Measurements from ENCODE around the gene MAP2K2. TPM values are rescaled to one million over a fixed set of nuclear protein-coding genes. Genes with fewer than 3 reads are reported as not detected.

The MAP2K2 gene
- total RNA-seq, 1 experiment from 2014 or later, result 171 TPM

DNA sequence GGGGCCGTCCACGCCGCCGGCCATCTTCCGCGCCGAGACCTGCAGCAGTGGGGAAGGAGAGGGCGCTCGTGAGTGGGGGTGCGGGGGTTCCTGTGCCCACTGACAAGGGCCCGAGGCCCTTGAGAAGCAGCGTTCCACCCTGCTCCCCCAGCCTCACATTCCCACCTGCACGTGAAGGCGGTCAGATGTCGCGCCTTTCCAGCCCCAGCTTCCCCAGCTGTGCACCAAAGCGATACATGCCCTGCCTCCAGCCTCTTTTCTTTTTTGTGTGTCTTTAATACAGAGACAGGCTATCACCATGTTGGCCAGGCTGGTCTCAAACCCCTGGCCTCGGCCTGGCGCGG lies 68.7 kb downstream of the MAP2K2 start:
- H3K4me1 Mint-ChIP-seq (ENCODE audit: insufficient read depth, unreplicated experiment), result peaks cover 36% of the 10 kb centered on the region
- TF ChIP-seq, protein P1, sequence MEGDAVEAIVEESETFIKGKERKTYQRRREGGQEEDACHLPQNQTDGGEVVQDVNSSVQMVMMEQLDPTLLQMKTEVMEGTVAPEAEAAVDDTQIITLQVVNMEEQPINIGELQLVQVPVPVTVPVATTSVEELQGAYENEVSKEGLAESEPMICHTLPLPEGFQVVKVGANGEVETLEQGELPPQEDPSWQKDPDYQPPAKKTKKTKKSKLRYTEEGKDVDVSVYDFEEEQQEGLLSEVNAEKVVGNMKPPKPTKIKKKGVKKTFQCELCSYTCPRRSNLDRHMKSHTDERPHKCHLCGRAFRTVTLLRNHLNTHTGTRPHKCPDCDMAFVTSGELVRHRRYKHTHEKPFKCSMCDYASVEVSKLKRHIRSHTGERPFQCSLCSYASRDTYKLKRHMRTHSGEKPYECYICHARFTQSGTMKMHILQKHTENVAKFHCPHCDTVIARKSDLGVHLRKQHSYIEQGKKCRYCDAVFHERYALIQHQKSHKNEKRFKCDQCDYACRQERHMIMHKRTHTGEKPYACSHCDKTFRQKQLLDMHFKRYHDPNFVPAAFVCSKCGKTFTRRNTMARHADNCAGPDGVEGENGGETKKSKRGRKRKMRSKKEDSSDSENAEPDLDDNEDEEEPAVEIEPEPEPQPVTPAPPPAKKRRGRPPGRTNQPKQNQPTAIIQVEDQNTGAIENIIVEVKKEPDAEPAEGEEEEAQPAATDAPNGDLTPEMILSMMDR (IDR thresholded peaks at IDR 0.05; ENCODE audit: unreplicated experiment), result no peak
- ChIA-PET CTCF (interaction anchor here (0.6 kb wide), 1 partner anchor 77 kb away, joined by 3 read pairs; no protein-coding TSS in a partner anchor), POLR2A (interaction anchor here (0.6 kb wide), 1 partner anchor 1159 kb away, joined by 3 read pairs; no protein-coding TSS in a partner anchor)
- no peak for DNase-seq (ENCODE audit: unreplicated experiment)
- H3K4me3 Mint-ChIP-seq (ENCODE audit: unreplicated experiment), result no peak overlapping the region
- H3K9me3 Mint-ChIP-seq (ENCODE audit: unreplicated experiment), result no peaks in the 10 kb centered on the region
- no peaks in the 10 kb centered on the region for H3K27me3 Mint-ChIP-seq (ENCODE audit: insufficient read depth, unreplicated experiment)
- no TSS peak for BruUV-seq (replicated peaks)
- peaks cover 73% of the 10 kb centered on the region for H3K36me3 Mint-ChIP-seq (ENCODE audit: insufficient read depth, unreplicated experiment)
- intact Hi-C loops (cut with micrococcal nuclease), result loop anchor here (5.0 kb wide), 1 partner anchor 68 kb away; the partner anchor contains the start of gene EEF2
- no peak overlapping the region for H3K27ac Mint-ChIP-seq (ENCODE audit: low read depth, unreplicated experiment)

- ChIA-PET CTCF (no interaction called here), POLR2A (no interaction called here)
- Mint-ChIP-seq H3K4me3 (ENCODE audit: unreplicated experiment) (no peak overlapping the region), H3K36me3 (ENCODE audit: insufficient read depth, unreplicated experiment) (peaks cover 77% of the 10 kb centered on the region), H3K27me3 (ENCODE audit: insufficient read depth, unreplicated experiment) (no peaks in the 10 kb centered on the region), H3K4me1 (ENCODE audit: insufficient read depth, unreplicated experiment) (peaks cover 39% of the 10 kb centered on the region), H3K9me3 (ENCODE audit: unreplicated experiment) (no peaks in the 10 kb centered on the region), H3K27ac (ENCODE audit: low read depth, unreplicated experiment) (no peak overlapping the region)
- BruUV-seq (replicated peaks), result no TSS peak
- TF ChIP-seq, protein P1 (IDR thresholded peaks at IDR 0.05; ENCODE audit: unreplicated experiment), result no peak
- no peak for DNase-seq (ENCODE audit: unreplicated experiment)
- intact Hi-C loops (cut with micrococcal nuclease), result loop anchor here (5.0 kb wide), 2 partner anchors 47 to 67 kb away; partner anchors contain the start of genes EEF2 and PIAS4
Observed at GRCh38 chr19:4054441-4055208, 69.3 kb downstream of the MAP2K2 start.

- POLR2A ChIA-PET, result no interaction called here
Observed at GRCh38 chr19:4053423-4054324, 70.2 kb downstream of the MAP2K2 start.

More at GRCh38 chr19:4053423-4054324, 70.2 kb downstream of the MAP2K2 start:
- TF ChIP-seq, protein P1 (IDR thresholded peaks at IDR 0.05; ENCODE audit: unreplicated experiment), result no peak
- no TSS peak for BruUV-seq (replicated peaks)
- intact Hi-C loops (cut with micrococcal nuclease), result loop anchor here (5.0 kb wide), 1 partner anchor 46 kb away; the partner anchor contains the start of gene PIAS4
- CTCF ChIA-PET, result no interaction called here
- Mint-ChIP-seq H3K4me1 (ENCODE audit: insufficient read depth, unreplicated experiment) (peaks cover 41% of the 10 kb centered on the region), H3K4me3 (ENCODE audit: unreplicated experiment) (peak overlapping the region; percentile 56), H3K36me3 (ENCODE audit: insufficient read depth, unreplicated experiment) (peaks cover 87% of the 10 kb centered on the region), H3K9me3 (ENCODE audit: unreplicated experiment) (no peaks in the 10 kb centered on the region), H3K27ac (ENCODE audit: low read depth, unreplicated experiment) (no peak overlapping the region), H3K27me3 (ENCODE audit: insufficient read depth, unreplicated experiment) (no peaks in the 10 kb centered on the region)
- no peak for DNase-seq (ENCODE audit: unreplicated experiment)

Measured in MCF 10A (cell line).